GM12891 (cell line): ENCODE data around the gene EPHA2.

ENCODE experiments used
- DNase-seq: peaks from one replicate; pipeline ENCODE4 v3.0.0; 2011; ENCODE audit warnings: low spot score; ENCODE audit not compliant: insufficient read length
- FAIRE-seq: peaks from 2 replicates; lab custom pipeline; 2011; peaks lifted over from hg19 to GRCh38; lab: Jason Lieb, UNC
- PAX5 ChIP-seq: IDR thresholded peaks from 2 replicates; pipeline ENCODE4 v1.6.1; 2011; ENCODE audit warnings: low read length, moderate library complexity, mild to moderate bottlenecking; ENCODE audit not compliant: insufficient read depth, severe bottlenecking
- POLR2A ChIP-seq: IDR thresholded peaks from 2 replicates; pipeline ENCODE4 v1.6.1; 2011; ENCODE audit warnings: low read depth, low read length, control low read depth
- POLR2AphosphoS5 ChIP-seq: IDR thresholded peaks from 2 replicates; pipeline ENCODE4 v1.6.1; 2011; ENCODE audit warnings: low read depth, low read length, control low read depth
- POU2F2 ChIP-seq: IDR thresholded peaks from 2 replicates; pipeline ENCODE4 v1.6.1; 2011; ENCODE audit warnings: low read depth, mild to moderate bottlenecking, control low read depth, low read length, moderate library complexity
- SPI1 ChIP-seq: IDR thresholded peaks from 2 replicates; pipeline ENCODE4 v1.6.1; 2011; ENCODE audit warnings: low read depth, low read length, control low read depth
- TAF1 ChIP-seq: IDR thresholded peaks from 2 replicates; pipeline ENCODE4 v1.6.1; 2011; ENCODE audit warnings: low read depth, low read length, control low read depth

Gene EPHA2

GRCh38 chr1:16076031-16076864 lies 79.6 kb downstream of the EPHA2 start:
- FAIRE-seq: no peak
- DNase-seq: no peak
- TF ChIP-seq POU2F2 (no peak), SPI1 (no peak), PAX5 (no peak), POLR2A (no peak), POLR2AphosphoS5 (no peak), TAF1 (no peak)

GRCh38 chr1:16075337-16076030 lies 80.4 kb downstream of the EPHA2 start:
- FAIRE-seq: no peak
- DNase-seq: no peak
- TF ChIP-seq POLR2A (no peak), POLR2AphosphoS5 (no peak), PAX5 (no peak), TAF1 (no peak), SPI1 (no peak), POU2F2 (no peak)
